Natural killer cell (primary cell): ENCODE results near the gene SPTSSB. TPM values are rescaled to one million over a fixed set of nuclear protein-coding genes. Genes with fewer than 3 reads are reported as not detected.

Experiments
- ATAC-seq, 3 donors: fragments of 150-1000 bp in 2 of 3; fragments of 200-7000 bp in 1 of 3; cut with Tn5 transposase; 1 replicate in 1 of 3; 2 replicates in 2 of 3; pipeline ENCODE4 v1.10.0; 2021; ENCODE audit warnings: mild to moderate bottlenecking in 2 of 3, moderate library complexity in 2 of 3
- DNase-seq, 2 donors: peaks; one replicate each; pipeline versions ENCODE4 v3.0.0 to v3.0.0-alpha.2; 2013 to 2021; ENCODE audit warnings: mixed read lengths in 1 of 2
- H3K27ac ChIP-seq: one replicate; pipeline ENCODE4 v1.5.1; 2013; ENCODE audit warnings: mild to moderate bottlenecking, low read length
- H3K27me3 ChIP-seq: one replicate; pipeline ENCODE4 v1.6.1; 2013; ENCODE audit warnings: low read length; ENCODE audit not compliant: control insufficient read depth, insufficient read depth
- H3K36me3 ChIP-seq: one replicate; pipeline ENCODE4 v1.6.1; 2013; ENCODE audit warnings: low read length; ENCODE audit not compliant: control insufficient read depth, insufficient read depth
- H3K4me1 ChIP-seq: one replicate; pipeline ENCODE4 v1.6.1; 2013; ENCODE audit warnings: low read length; ENCODE audit not compliant: control insufficient read depth, insufficient read depth
- H3K4me3 ChIP-seq: one replicate; pipeline ENCODE4 v1.5.1; 2013; ENCODE audit warnings: low read length
- H3K9me3 ChIP-seq: one replicate; pipeline ENCODE4 v1.6.1; 2013; ENCODE audit warnings: low read length; ENCODE audit not compliant: control insufficient read depth, insufficient read depth
- H3K27ac Mint-ChIP-seq, 2 donors: one replicate each; pipeline ENCODE4 v1.8.0; 2022; ENCODE audit warnings: mild to moderate bottlenecking in 2 of 2, mixed read lengths in 2 of 2, moderate library complexity in 1 of 2
- H3K27me3 Mint-ChIP-seq, 2 donors: one replicate each; pipeline ENCODE4 v1.8.0; 2022; ENCODE audit warnings: low read depth in 2 of 2, mixed read lengths in 2 of 2
- H3K36me3 Mint-ChIP-seq: one replicate; pipeline ENCODE4 v1.8.0; 2022; ENCODE audit warnings: mixed read lengths
- H3K4me1 Mint-ChIP-seq, 2 donors: one replicate each; pipeline ENCODE4 v1.8.0; 2022; ENCODE audit warnings: mixed read lengths in 2 of 2
- H3K4me3 Mint-ChIP-seq: one replicate; pipeline ENCODE4 v1.8.0; 2022; ENCODE audit warnings: mild to moderate bottlenecking, moderate library complexity, mixed read lengths
- H3K9me3 Mint-ChIP-seq, 2 donors: one replicate each; pipeline ENCODE4 v1.8.0; 2022; ENCODE audit warnings: mixed read lengths in 2 of 2
- CTCF ChIP-seq: fragments of 200-600 bp; IDR thresholded peaks from one replicate; pipeline ENCODE4 v1.8.0; 2022; ENCODE audit warnings: antibody characterized with exemption
- WGBS: methylation state at CpG from one replicate; pipeline ENCODE4 v1.1.7; 2013; ENCODE audit warnings: missing lambda C conversion rate; ENCODE audit not compliant: insufficient coverage; 5-methylcytosine and 5-hydroxymethylcytosine counted together
- intact Hi-C: fragments of 100-400 bp; cut with micrococcal nuclease; formaldehyde crosslinking; loops from one replicate; pipeline ENCODE4 v1.14.2; 2022
- total RNA-seq, 4 donors: library from RNA; stranded (reverse); fragments of 120-200 nt in 1 of 4; gene quantifications; one replicate each; pipeline versions ENCODE4 v1.2.3 to v1.2.4, GENCODE V29; 2013 to 2022

The SPTSSB gene
- total RNA-seq, 3 donors from 2014 or later (not counting 1 experiment from before 2014, with no cell fraction given), result 7.3 to 14.1 (median 11.1) TPM

GRCh38 chr3:161325059-161325458 is 46.3 kb downstream of the SPTSSB start:
- intact Hi-C loops, result no loop called here
- peaks cover 45 to 86% of the 10 kb centered on the region in 2 donors for H3K27me3 Mint-ChIP-seq
- Histone ChIP-seq H3K9me3 (peaks cover 5% of the 10 kb centered on the region), H3K27me3 (peaks cover 5% of the 10 kb centered on the region), H3K4me1 (peaks cover 5% of the 10 kb centered on the region), H3K4me3 (no peak overlapping the region), H3K27ac (no peak overlapping the region), H3K36me3 (no peaks in the 10 kb centered on the region)
- H3K9me3 Mint-ChIP-seq, result peaks cover 2 to 5% of the 10 kb centered on the region in 2 donors
- no peak overlapping the region for H3K27ac Mint-ChIP-seq
- ATAC-seq (no peak), DNase-seq (no peak)
- peaks cover 23% of the 10 kb centered on the region for H3K36me3 Mint-ChIP-seq
- no peak for TF ChIP-seq CTCF
- WGBS, result 97% methylated on average over 2 of the region's 2 CpGs
- H3K4me1 Mint-ChIP-seq, result peaks cover 7 to 12% of the 10 kb centered on the region in 2 donors
- H3K4me3 Mint-ChIP-seq, result no peak overlapping the region

- Histone ChIP-seq H3K27ac (no peak overlapping the region), H3K27me3 (no peaks in the 10 kb centered on the region), H3K9me3 (peaks cover 5% of the 10 kb centered on the region), H3K36me3 (no peaks in the 10 kb centered on the region), H3K4me3 (no peak overlapping the region), H3K4me1 (peaks cover 12% of the 10 kb centered on the region)
- DNase-seq (no peak), ATAC-seq (no peak)
- Mint-ChIP-seq H3K4me1 (peaks cover 7 to 10% of the 10 kb centered on the region in 2 donors), H3K27ac (no peak overlapping the region), H3K9me3 (peaks cover 2 to 5% of the 10 kb centered on the region in 2 donors), H3K4me3 (no peak overlapping the region), H3K36me3 (peaks cover 21% of the 10 kb centered on the region), H3K27me3 (peaks cover 40 to 82% of the 10 kb centered on the region in 2 donors)
- intact Hi-C loops, result no loop called here
- no peak for TF ChIP-seq CTCF
These were observed 47.2 kb downstream of the SPTSSB start for GRCh38 chr3:161323926-161324621.

GRCh38 chr3:161322781-161323568 is 48.3 kb downstream of the SPTSSB start:
- Mint-ChIP-seq H3K4me3 (no peak overlapping the region), H3K4me1 (peaks cover 1 to 9% of the 10 kb centered on the region in 2 donors), H3K9me3 (peaks cover 2 to 5% of the 10 kb centered on the region in 2 donors), H3K27me3 (peaks cover 36 to 80% of the 10 kb centered on the region in 2 donors), H3K27ac (no peak overlapping the region), H3K36me3 (peaks cover 21% of the 10 kb centered on the region)
- WGBS, result no CpG with 5 or more reads among the region's 2 CpGs
- peaks cover 5% of the 10 kb centered on the region for H3K9me3 ChIP-seq
- H3K27ac ChIP-seq, result no peak overlapping the region
- ATAC-seq (no peak), DNase-seq (no peak)
- no peaks in the 10 kb centered on the region for H3K36me3 ChIP-seq
- H3K4me1 ChIP-seq, result peaks cover 14% of the 10 kb centered on the region
- H3K27me3 ChIP-seq, result no peaks in the 10 kb centered on the region
- TF ChIP-seq CTCF, result no peak
- no peak overlapping the region for H3K4me3 ChIP-seq
- intact Hi-C loops, result no loop called here
